ENCODE measurements around the gene LGALS3BP. TPM values are rescaled to one million over a fixed set of nuclear protein-coding genes. Genes with fewer than 3 reads are reported as not detected.

LGALS3BP gene
- total RNA-seq, 2 experiments from 2014 or later = 0.88 to 1.7 TPM

DNA sequence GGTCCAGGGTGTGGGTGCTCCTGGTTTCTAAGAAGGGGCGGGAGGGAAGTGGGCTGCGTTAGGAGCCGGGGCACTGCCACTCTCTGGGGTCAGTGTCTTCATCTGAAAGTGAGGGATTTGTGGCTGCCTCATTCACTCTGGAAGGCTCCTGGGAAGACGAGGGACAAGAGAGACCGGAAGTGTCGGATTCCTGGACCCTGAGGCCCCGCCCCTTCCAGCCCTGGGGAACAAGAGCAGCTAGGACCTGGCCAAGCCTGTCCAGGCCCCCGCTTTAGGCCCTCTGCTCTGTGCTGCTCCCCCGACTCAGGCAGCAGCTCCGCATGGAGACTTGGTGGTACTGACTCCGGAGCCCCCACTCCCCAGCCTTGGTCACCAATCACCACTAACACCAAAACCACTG lies 6.5 kb downstream of the LGALS3BP start:
- H3K27ac ChIP-seq (ENCODE audit: low read depth, low read length, poor library complexity, severe bottlenecking) = no peak overlapping the region
- no peaks in the 10 kb centered on the region for H4K20me1 ChIP-seq (ENCODE audit: insufficient read depth, low read length)
- H3K4me2 ChIP-seq (ENCODE audit: low read length) = no peak overlapping the region
- POLR2A ChIA-PET = no interaction called here
- no peak for DNase-seq (ENCODE audit: low spot score)
- intact Hi-C loops (cut with micrococcal nuclease; ENCODE audit: unreplicated experiment) = no loop called here
- H2AFZ ChIP-seq (ENCODE audit: low read length) = no peak overlapping the region
- TF ChIP-seq, protein P1, sequence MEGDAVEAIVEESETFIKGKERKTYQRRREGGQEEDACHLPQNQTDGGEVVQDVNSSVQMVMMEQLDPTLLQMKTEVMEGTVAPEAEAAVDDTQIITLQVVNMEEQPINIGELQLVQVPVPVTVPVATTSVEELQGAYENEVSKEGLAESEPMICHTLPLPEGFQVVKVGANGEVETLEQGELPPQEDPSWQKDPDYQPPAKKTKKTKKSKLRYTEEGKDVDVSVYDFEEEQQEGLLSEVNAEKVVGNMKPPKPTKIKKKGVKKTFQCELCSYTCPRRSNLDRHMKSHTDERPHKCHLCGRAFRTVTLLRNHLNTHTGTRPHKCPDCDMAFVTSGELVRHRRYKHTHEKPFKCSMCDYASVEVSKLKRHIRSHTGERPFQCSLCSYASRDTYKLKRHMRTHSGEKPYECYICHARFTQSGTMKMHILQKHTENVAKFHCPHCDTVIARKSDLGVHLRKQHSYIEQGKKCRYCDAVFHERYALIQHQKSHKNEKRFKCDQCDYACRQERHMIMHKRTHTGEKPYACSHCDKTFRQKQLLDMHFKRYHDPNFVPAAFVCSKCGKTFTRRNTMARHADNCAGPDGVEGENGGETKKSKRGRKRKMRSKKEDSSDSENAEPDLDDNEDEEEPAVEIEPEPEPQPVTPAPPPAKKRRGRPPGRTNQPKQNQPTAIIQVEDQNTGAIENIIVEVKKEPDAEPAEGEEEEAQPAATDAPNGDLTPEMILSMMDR (conservative IDR thresholded peaks at IDR 0.05; ENCODE audit: low read length) = no peak
- no peak for TF ChIP-seq EZH2phosphoT487 (IDR thresholded peaks at IDR 0.05; ENCODE audit: borderline replicate concordance, low read depth, low read length)
- H3K9me3 ChIP-seq (ENCODE audit: low read length) = no peaks in the 10 kb centered on the region
- CTCF ChIA-PET (ENCODE audit: unreplicated experiment) = no interaction called here
- no peaks in the 10 kb centered on the region for H3K79me2 ChIP-seq (ENCODE audit: insufficient read depth, low read depth, low read length)
- H3K36me3 ChIP-seq (ENCODE audit: insufficient read depth, low read length) = no peaks in the 10 kb centered on the region
- H3K4me3 ChIP-seq (ENCODE audit: low read depth, low read length, poor library complexity, severe bottlenecking) = no peak overlapping the region
- H3K9me2 ChIP-seq (ENCODE audit: insufficient read depth, low read length) = no peaks in the 10 kb centered on the region
- peaks cover 10% of the 10 kb centered on the region for H3K4me1 ChIP-seq (ENCODE audit: insufficient read depth, low read length, poor library complexity, severe bottlenecking)
- BruUV-seq (replicated peaks) = no TSS peak

DNA sequence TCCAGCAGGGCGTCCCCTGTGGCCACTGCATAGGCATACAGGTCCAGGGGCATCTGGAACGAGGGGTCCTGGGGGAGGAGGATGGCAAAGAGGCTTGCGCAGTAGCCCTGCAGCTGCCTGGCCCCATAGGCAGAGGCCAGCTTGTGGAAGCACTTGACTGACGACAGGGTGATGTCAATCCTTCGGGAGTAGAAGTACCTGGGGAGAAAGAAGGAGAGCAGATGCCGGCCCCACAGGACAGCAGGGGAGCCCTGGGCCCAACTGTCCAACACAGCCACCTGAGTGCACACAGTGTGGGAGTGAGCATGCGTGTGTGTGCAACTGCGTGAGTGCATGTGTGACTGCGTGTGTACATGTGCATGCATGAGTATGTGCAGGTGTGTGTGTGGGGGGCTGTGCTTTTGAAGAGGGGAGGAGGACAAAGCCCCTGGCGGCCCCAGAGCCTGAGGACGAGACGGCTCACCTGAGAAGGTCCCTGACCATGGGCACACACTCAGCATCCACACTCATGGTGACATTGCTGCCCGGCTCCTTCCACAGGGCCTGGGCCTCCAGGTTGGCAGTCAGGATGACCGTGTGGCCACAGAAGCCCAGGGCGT lies 7.1 kb downstream of the LGALS3BP start:
- Histone ChIP-seq H3K9me2 (ENCODE audit: insufficient read depth, low read length) (no peaks in the 10 kb centered on the region), H3K4me2 (ENCODE audit: low read length) (no peak overlapping the region), H2AFZ (ENCODE audit: low read length) (no peak overlapping the region), H4K20me1 (ENCODE audit: insufficient read depth, low read length) (no peaks in the 10 kb centered on the region), H3K36me3 (ENCODE audit: insufficient read depth, low read length) (no peaks in the 10 kb centered on the region), H3K27ac (ENCODE audit: low read depth, low read length, poor library complexity, severe bottlenecking) (no peak overlapping the region), H3K4me3 (ENCODE audit: low read depth, low read length, poor library complexity, severe bottlenecking) (no peak overlapping the region), H3K79me2 (ENCODE audit: insufficient read depth, low read depth, low read length) (no peaks in the 10 kb centered on the region), H3K9me3 (ENCODE audit: low read length) (no peaks in the 10 kb centered on the region), H3K4me1 (ENCODE audit: insufficient read depth, low read length, poor library complexity, severe bottlenecking) (peaks cover 10% of the 10 kb centered on the region)
- no TSS peak for BruUV-seq (replicated peaks)
- TF ChIP-seq, protein P1 (conservative IDR thresholded peaks at IDR 0.05; ENCODE audit: low read length) = no peak
- TF ChIP-seq EZH2phosphoT487 (IDR thresholded peaks at IDR 0.05; ENCODE audit: borderline replicate concordance, low read depth, low read length) = no peak
- DNase-seq (ENCODE audit: low spot score) = no peak
- CTCF ChIA-PET (ENCODE audit: unreplicated experiment) = no interaction called here
- intact Hi-C loops (cut with micrococcal nuclease; ENCODE audit: unreplicated experiment) = no loop called here
- POLR2A ChIA-PET = no interaction called here

DNA sequence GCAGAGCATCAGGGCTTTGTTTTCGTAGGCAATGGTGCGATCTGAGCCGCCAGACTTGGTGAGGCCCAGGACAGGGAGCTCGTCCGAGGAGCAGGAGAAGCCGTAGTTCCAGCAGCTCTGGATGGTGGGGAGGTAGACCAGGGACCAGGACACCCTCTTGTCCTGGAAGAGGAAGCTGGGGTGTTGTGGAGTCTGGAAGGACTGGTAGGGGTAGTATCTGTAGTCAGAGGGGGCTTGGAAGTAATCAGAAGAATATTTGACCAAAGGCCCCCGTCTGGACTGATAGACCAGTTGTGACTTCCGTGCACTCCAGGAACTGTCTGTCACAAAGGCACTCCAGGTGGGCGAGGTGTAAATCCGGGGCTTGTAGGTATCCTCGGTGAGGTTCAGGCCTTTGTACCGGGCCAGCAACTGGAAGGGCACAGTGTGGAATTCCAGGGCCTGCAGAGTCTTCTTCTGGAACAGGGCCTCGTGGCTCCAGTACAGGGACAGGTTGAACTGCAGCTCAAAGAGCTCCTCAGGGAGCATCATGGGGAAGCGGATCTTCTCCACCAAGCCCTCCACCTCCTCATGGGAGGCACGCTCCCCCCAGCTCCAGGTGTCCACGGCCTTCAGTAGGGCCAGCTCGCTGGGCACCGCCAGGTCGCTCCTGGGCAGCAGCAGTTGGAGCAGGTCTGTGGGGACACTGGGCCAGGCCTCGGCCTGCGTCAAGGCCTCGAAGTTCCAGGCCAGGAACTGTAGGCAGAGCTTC lies 7.8 kb downstream of the LGALS3BP start:
- POLR2A ChIA-PET = no interaction called here
- Histone ChIP-seq H3K27ac (ENCODE audit: low read depth, low read length, poor library complexity, severe bottlenecking) (no peak overlapping the region), H3K9me3 (ENCODE audit: low read length) (no peaks in the 10 kb centered on the region), H3K4me1 (ENCODE audit: insufficient read depth, low read length, poor library complexity, severe bottlenecking) (peaks cover 10% of the 10 kb centered on the region), H3K4me3 (ENCODE audit: low read depth, low read length, poor library complexity, severe bottlenecking) (no peak overlapping the region), H3K4me2 (ENCODE audit: low read length) (no peak overlapping the region), H3K79me2 (ENCODE audit: insufficient read depth, low read depth, low read length) (no peaks in the 10 kb centered on the region), H3K9me2 (ENCODE audit: insufficient read depth, low read length) (no peaks in the 10 kb centered on the region), H4K20me1 (ENCODE audit: insufficient read depth, low read length) (no peaks in the 10 kb centered on the region), H2AFZ (ENCODE audit: low read length) (no peak overlapping the region), H3K36me3 (ENCODE audit: insufficient read depth, low read length) (no peaks in the 10 kb centered on the region)
- no peak for DNase-seq (ENCODE audit: low spot score)
- intact Hi-C loops (cut with micrococcal nuclease; ENCODE audit: unreplicated experiment) = loop anchor here (1.0 kb wide), 2 partner anchors 107 to 475 kb away; no protein-coding TSS in a partner anchor
- CTCF ChIA-PET (ENCODE audit: unreplicated experiment) = interaction anchor here (0.6 to 1.5 kb wide), 5 partner anchors 19 to 1660 kb away, joined by 3 to 5 read pairs (median 3); no protein-coding TSS in a partner anchor
- BruUV-seq (replicated peaks) = no TSS peak
- TF ChIP-seq, protein P1 (conservative IDR thresholded peaks at IDR 0.05; ENCODE audit: low read length) = no peak
- TF ChIP-seq EZH2phosphoT487 (IDR thresholded peaks at IDR 0.05; ENCODE audit: borderline replicate concordance, low read depth, low read length) = no peak

All from OCI-LY7 (cell line).